T-helper 22 cell (primary cell): ENCODE data around the gene ST3GAL5.

Experiments used
- DNase-seq: peaks from one replicate; pipeline ENCODE4 v3.0.0-alpha.2; 2020; ENCODE audit warnings: low read depth

Gene ST3GAL5

DNA sequence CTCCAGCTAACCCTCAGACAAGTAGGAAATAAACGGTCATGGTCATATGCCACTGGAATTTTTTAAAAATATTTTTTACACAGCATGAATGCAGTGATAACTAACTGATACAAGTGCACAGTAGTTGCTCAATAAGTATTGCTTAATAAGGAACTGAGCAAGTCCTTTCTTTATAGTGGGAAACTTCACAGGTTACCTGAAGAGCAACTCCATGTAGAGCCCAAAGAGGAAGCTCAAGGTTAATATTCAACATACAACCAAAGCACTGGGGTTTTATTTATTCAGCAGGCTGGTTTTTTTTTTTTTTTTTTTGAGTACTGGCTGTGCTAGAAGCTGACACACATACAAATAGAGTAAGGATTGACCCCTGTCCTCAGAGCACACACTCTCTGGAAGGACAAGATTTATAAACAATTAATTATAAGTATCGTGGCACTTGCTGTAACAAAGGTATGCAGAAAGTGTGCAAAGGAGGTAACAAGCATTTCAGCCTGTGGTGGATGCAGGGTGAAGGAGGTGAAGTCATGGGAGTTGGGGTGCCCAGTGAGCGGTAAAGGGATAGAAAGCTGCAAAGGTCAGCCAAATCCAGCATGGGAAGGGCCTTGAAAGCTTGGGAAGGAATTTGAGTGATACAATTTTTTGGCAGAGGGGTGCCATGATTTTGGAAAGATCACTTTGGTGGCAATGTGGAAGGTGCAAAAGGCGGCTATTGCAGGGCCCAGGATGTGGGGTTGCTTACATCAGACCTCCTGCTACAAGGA lies 82.3 kb downstream of the ST3GAL5 start:
- no peak for DNase-seq

DNA sequence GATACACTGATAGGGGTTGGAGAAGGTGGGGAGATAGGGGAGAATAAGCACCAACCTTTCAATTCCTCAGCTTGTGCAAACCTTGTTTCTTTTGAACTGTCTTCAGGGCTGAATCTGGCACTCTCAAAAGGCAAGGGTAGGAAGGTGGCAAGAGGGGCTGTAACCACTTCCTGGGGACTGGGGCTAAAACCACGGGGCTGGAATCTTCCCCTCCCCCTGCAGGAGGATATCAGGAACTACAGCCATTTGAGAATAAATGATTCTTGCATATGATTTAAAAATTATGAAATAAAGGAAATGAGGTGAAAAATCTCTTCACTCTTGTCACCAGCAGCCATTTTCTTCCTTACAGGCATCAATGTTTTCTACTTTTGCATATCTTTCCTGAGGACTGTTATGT lies 84.2 kb downstream of the ST3GAL5 start:
- no peak for DNase-seq

DNA sequence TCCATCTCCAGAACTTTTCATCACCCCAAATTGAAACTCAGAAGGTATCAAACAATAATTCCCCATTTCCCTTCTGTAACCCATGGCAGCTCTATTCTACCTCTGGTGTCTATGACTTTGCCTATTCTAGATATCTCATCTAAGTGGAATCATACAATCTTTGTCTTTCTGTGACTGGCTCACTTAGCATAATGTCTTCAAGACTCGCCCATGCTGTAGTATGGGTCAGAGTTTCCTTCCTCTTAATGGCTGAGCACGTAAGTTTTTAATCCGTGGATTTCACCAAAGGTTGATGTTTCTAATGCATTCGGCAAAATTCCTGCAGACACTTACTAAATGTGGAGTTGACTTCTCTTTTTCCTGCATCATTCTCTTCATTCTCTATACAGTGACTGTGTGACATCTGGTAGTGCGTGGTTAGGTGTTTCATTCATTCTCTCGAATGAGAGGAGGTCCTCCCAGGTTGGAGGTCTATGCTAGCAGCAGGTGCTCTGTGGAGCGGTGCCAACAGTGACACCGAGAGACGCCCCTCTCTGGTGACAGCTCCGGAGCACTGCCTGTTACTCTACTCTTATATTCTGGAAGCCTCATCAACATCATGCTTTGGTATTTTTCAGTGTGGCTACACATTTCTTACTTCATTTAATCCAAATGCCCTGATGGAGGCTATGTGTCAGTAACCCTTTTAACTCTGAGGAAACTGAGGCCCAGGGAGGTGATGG lies 84.9 kb downstream of the ST3GAL5 start:
- DNase-seq = no peak

DNA sequence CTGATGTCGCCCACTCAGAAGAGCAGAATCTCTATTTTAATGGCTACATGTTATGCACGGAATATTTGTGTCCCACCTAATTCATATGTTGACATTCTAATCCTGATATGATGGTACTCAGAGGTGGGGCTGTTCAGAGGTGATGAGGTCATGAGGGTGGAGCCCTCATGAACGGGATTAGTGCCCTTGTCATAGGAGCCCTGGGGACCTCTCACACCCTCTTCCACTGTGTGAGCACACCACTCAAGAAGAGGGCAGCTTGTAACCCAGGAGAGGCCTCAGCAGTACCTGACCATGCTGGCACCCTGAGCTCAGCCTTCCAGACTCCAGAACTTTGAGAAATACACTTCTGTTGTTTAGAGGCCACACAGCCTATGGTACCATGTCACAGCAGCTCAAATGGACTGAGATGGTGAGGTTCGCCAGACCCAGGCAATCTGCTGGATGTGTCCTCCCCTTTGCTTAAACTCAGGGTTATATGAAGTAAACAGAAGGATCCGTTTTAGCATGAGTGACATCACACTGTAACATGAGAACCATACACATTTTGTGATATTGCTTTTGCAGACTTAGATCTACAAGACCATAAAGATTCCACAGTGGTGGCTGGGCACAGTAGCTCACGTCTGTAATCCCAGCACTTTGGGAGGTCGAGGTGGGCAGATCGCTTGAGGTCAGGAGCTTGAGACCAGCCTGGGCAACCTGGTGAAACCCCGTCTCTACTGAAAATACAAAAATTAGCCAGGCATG lies 86.3 kb downstream of the ST3GAL5 start:
- no peak for DNase-seq

DNA sequence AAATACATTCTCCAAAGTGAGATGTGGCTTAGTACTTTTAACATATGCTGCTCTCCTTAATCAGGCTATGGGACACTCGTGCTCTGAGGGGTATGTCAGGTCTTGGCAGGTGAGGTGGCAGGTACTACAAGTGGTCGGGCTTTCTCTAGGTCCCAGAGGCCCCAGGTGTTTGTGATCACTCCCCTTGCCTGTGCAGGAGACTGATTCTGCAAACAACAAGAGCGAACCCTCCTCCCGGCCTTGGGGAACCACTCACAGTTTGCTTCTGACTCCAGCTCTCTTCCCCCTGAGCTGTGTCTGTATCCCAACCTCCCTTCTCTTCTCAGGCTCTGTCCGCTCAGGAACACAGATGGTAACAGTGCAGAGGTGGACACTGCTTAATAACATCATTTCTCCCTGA lies 86.9 kb downstream of the ST3GAL5 start:
- no peak for DNase-seq

DNA sequence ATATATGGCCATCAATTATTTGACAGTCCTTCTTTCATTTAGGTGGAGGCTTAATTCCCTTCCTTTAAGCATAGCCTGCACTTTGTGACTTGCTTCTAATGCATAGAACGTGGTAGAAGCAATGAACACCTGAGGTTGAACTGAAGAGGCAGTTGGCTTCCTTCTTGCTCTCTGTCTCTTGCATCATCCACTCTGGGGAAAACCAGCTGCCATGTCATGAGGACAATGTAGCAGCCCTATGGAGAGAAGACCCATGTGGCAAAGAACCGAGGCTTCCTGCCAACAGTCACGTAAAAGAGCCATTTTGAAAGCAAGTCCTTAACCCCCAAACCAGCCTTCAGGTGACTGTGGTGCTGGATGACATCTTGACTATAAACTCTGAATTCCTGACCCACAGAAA lies 88.2 kb downstream of the ST3GAL5 start:
- DNase-seq = no peak

DNA sequence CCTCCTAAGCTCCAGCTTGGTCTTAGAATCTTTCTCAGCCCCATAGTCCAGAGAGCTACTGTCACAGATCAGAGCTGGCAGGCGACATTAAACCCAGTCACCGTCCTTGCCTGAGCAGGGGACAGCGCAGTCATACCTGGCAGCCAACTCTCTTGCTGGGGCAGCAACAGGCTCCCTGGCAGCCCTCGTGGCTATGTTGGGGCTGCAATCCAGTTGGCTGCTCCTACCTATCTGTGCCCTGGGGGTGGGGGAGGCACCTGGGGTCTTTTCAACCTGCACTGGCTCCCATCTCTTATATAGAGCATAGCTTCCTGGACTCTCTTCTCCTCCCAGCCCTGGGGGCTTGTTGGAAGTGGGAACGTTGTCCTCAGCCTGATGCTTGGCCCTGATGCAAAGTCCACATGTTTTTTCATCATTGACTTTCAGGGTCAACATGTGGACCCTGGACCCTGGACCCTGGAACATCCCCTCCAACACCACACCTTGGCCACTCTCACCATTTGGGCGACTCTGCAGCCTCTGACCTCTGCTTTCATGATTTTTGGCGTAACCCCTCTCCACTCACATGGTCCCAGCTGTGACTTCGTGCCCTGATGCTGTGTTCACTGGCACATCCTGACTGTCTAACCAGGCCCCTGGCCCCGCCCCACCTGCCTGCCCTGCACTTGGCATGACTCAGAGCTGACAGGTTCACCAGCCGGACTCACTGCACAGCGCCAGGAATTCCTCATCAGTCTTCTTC lies 89.4 kb downstream of the ST3GAL5 start:
- DNase-seq = no peak

DNA sequence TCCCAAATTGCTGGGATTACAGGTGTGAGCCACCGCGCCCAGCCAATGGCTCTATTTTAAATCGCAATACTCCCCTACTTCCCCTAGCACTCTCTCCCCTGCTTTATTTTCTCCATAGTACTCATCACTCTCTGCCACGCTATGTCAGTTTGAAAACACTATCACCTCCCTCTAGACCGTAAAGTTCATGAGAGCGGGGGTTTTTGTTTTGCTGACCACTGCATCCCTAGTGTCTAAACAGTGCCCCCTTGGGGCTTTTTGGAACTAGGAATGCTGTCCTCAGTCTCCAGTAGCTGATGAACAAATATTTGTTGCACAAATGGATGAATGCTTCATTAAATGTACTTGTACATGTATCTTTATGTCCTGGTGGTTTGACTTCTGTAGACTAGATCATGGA lies 90.9 kb downstream of the ST3GAL5 start:
- no peak for DNase-seq

DNA sequence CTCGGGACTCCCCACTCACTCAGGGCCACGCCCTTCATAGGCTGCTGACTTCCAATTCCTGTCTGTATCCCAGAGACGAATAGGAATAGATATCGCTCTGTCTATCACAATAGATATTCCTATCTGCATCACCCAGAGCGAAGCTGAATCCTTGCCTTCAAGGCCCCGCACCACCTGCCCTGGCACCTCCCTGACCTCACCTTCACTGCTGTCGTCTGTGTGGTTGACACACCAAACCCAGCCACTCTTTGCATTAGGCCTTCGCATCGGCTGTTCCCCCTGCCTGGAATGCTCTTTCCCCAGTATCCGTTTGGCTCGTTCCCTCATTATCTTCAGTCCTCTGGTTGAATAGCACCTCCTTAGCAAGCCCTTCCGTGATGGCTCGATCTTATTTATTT lies 91.5 kb downstream of the ST3GAL5 start:
- DNase-seq = no peak

DNA sequence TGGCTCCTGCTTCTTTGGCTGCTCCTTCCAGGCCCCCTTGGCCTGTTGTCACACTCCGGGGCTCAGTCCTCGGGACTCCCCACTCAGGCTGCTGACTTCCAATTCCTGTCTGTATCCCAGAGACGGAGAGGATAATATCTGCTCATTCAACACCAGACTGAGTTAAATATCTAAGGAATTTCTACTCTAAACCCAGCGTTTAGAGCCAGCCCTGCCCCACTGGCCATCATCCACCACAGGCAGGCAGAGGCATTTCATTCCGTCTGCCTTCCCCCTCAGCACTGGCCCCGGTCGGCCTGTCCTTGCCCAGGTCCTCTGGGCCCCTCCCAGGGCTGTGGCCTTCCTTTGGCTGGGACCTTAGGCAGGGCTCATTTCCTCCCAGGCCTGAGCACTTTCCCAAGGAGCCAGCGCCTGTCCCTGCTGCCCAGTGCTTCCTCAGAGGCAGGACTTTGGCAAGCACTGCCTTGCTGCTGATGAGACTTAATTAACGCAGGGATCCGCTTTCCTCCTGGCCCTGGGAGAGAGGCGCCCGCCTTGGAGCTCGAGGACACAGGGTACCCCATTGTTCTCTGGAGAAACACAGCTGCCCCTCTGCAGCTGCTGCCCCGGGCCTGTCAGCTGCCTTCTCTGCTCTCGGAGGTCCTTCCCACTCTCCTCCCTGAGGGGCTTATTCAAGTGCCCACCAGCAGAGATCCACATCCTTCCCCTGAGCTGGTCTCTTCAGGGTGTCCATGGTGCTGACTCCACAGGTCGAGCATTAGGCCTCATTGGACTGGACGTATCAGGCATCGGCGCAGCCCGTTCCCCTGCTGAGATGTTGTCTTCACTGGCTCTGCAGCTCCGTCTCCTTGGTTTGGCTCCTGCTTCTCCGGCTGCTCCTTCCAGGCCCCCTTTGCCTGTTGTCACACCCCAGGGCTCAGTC lies 92.2 kb downstream of the ST3GAL5 start:
- DNase-seq = no peak

DNA sequence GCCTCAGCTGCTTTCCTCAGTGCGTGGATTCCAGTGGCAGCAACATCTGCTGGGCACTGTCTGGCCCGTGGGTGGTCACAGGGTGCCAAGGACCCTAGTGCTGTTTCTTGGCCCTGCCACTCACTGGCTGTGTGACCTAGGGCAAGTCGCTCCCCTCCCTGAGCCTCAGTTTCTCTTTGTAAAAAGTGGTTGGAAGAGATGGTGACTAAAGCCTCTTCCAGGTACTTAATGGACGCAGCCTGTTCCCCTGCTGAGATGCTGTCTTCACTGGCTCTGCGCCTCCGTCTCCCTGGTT lies 92.8 kb downstream of the ST3GAL5 start:
- DNase-seq = no peak

DNA sequence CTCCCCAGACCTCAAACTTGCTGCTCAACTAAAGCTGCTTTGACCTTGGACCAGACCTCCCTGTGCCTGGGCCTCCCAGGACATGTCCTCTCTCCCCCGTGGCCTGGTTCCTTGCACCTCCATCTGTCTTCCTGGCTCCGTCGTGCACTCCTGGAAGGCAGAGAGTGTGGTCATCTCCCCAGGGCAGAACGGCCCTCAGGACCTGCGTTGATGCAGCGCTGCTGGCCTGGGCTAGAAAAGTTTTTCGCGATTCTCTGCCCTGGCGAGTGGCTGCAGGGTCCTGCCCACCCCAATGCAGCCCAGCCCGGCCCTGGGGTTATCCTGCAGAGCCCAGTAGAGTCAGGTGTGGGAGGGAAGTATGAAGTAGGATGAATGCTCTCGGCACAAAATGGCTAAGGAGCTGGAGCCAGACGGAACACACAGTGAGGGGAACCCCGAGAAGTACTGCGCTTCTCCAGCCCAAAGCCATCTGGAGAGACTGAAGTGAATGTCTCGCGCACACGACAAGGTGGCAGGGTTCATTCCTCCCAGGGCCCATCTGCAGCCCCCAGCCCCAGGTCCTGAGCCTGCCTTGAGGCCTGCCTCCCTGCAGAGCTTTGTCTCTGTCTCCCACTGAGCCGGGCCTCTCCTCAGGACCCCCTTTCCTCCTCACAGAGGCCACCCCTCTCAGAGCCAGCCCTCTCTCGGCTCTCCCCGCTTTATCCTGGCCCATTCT lies 93.3 kb downstream of the ST3GAL5 start:
- no peak for DNase-seq

DNA sequence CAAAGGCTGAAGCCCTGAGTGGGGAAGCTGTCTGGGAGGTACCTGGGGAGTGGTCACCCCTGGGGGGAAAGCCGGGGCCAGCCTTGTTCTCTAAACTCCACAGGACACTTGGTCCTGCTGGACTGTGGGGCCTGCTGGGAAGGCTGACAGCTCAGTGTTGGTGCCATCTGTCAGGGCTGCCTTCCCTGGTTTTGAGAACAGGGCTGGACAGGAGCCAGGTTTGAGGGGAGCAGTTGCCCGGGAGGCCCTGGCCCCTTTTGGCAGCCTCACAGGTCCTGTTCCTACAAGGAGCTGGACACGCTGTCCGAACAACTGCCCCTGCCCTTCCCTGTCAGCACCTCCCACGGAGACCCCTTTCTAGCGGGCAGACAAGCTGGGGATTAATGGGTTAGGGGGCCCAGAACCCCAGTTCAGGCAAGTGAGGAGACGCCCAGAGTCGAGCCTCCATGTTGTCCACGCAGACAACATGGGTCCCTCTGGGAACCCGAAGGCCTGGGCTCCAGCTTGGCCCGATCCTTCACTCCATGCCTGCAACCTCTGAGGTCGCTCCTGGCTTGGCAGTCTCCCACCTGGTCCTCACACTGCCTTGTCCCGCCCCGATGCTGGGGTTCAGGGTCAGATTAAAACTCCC lies 94.2 kb downstream of the ST3GAL5 start:
- DNase-seq = no peak

DNA sequence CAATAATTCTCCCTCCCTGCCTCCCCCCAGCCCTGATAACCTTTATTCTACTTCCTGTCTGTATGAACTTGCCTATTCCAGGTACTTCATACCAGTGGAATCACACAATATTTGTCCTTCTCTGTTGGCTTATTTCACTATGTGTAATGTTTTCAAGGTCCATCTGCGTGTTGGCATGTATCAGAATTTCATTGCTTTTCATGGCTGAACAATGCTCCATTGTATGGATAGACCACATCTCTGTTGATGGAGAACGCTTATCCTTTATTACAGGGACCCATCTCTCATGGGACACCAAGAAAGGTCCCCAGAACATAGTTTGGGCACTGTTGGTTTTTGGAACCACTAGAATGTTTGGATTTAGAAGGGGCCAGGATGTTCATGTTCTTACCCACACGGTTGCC lies 94.8 kb downstream of the ST3GAL5 start:
- DNase-seq = no peak

DNA sequence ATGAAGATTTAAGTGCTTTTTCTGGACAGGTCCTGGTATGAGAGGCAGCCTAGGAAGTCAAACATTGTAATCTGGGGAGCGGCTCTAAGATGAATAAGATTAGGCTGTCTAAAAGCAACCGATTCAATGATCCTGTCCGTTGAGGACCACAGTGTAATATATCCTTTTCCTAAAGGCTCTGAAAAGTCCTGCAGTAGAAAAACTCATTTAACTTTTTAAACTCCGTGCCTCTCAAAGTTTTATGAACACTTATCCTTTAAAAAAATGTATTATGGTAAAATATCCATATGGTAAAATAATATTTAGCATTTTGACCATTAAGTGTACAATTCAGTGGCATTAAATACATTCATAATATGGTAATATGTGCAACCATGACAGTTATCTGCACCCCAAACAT lies 95.2 kb downstream of the ST3GAL5 start:
- no peak for DNase-seq

DNA sequence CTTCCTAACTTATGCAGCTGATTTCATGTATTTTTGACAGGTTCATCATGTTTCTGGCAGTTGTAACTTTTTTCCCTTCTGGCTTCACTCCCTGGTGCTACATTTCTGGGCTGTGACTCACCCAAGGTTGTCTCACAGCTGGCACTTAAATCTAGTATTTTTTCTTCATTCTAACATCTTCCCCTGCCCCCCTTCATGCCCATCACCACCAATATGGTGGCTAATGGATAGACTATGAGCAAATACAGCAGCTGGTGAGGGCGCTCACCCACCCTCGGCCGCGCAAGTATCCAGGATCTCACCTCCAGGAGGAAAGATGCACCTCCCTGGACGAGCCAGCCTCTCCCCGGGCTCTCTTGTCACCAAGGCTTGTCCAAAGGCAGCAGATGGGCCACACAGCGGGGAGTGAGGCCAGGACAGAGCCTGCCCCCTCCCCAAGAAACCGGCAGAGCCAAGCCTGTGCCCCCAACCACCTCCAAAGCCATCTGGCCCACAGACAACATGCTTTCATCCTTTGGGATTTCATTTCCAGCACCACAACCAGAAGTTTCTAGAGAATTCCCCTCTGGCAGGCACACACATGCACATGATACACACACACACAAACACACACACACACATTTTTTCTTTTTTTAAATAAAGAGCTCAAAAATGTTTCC lies 95.9 kb downstream of the ST3GAL5 start:
- no peak for DNase-seq

DNA sequence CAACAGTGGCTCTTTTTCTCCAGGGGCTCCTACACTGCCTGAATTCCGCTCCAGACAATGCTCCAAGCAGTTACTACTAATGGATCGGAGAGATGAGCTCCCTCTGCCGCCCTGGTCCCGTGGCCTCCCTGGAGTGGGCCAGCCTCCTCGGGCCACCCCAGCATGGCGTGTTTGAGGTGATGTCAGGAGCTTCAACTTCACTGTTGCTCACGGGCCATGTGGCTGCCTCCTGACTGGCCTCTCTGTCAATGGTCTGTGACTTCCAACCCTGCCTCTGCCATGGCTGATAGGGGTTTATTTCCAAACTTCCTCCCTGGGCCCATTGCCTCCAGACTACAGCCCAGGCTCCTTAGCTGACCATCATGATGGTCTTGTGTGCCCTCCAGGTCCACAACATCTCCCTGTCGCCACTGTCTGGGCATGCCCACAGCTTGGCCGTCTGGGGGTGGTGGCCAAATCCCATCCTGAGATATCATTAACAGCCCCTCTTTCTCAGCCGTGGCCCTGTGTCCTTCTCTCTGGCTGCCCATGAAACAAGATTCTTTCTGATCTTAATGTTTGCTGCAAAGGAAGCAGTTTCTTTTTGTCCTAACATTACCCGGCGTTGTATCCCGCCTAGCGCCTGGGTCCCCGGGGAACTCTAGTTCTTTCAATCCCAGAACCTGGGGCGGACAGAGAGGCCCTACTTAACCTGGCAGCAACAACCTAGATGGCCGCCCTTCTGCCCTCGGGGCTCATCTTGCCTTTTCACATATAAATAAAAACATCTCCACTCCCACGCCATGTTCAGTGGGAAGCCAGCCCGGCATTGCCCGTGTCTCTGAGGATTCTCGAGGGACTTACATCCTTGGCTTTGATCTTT lies 96.9 kb downstream of the ST3GAL5 start:
- DNase-seq = no peak

DNA sequence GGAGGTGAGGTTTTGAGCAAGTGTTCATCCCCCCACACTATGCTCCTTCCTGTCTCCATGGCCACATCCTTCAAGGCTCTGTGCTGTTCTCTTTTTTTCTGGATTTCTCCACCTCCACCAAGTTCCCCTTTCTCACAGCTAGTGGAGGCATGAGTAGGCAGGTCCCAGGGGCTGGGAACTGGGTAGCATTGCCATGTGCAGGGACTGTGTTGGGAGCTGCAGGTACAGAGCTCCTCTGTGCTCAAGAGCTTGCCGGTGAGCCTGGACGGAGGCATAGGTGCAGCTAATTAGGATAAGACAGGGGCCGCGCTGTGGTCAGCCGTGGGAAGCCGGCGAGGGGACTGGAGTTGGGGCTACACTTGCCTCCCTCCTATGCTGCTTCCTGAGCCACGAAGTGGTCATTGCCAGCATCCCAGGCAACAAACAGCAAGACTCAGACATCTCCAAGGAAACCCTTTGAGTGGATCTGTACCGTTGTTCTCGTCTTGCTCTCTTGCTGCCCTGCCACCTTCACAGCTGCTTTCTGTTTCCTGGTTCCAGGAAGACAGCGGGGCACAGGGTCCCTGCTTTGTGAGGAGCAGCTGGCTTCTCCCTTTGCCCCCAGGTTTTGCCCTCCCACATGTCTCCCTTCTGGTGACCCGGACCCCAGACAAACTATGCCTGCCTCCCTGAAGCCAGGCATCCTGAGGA lies 98.1 kb downstream of the ST3GAL5 start:
- no peak for DNase-seq
